Measurements from ENCODE around the gene RAD51B.

GRCh38 chr14:68604361-68604730 lies 784.8 kb downstream of the RAD51B start:
- no peak for TF ChIP-seq POLR2A (IDR thresholded peaks at IDR 0.05)
- TF ChIP-seq CTCF (IDR thresholded peaks at IDR 0.05), result no peak
- TF ChIP-seq POLR2AphosphoS5 (IDR thresholded peaks at IDR 0.05), result no peak
- no peak for TF ChIP-seq EP300 (IDR thresholded peaks at IDR 0.05)
